SU-DHL-6 (cell line): ENCODE measurements around the gene GMPS.

Source experiments
- H2AFZ ChIP-seq: fragments of 200-600 bp; sonication (generic); 2 replicates; pipeline ENCODE4 v1.6.1; 2014; ENCODE audit warnings: low read depth, mild to moderate bottlenecking, moderate library complexity, mixed read lengths, antibody characterized with exemption, low read length; ENCODE audit not compliant: severe bottlenecking
- H3F3A ChIP-seq: fragments of 200-600 bp; shearing (Covaris generic); 2 replicates; pipeline ENCODE4 v1.6.0; 2016; ENCODE audit warnings: antibody characterized with exemption, mild to moderate bottlenecking; ENCODE audit not compliant: insufficient read depth
- H3K27ac ChIP-seq: fragments of 200-600 bp; sonication (generic); 2 replicates; pipeline ENCODE4 v1.5.1; 2016; ENCODE audit warnings: low read depth, mild to moderate bottlenecking, low read length, moderate library complexity, mixed read lengths
- H3K27me3 ChIP-seq: fragments of 200-600 bp; sonication (generic), shearing (Covaris generic); 2 replicates; pipeline ENCODE4 v1.6.0; 2014; ENCODE audit warnings: mild to moderate bottlenecking, low read length
- H3K36me3 ChIP-seq: fragments of 200-600 bp; sonication (generic); 2 replicates; pipeline ENCODE4 v1.6.1; 2014; ENCODE audit warnings: mild to moderate bottlenecking, low read length, mixed read lengths
- H3K4me2 ChIP-seq: fragments of 300-600, 200-600 bp; shearing (Covaris generic), sonication (generic); 2 replicates; pipeline ENCODE4 v1.6.0; 2014; ENCODE audit warnings: low read length, low read depth, mild to moderate bottlenecking; ENCODE audit not compliant: poor library complexity, severe bottlenecking
- H3K4me3 ChIP-seq: fragments of 200-600 bp; sonication (generic); 2 replicates; pipeline ENCODE4 v1.5.1; 2014; ENCODE audit warnings: antibody characterized with exemption, low read length, mild to moderate bottlenecking, mixed read lengths; ENCODE audit not compliant: insufficient read depth, poor library complexity, severe bottlenecking
- H3K79me2 ChIP-seq: fragments of 200-600 bp; sonication (generic); 2 replicates; pipeline ENCODE4 v1.6.1; 2014; ENCODE audit warnings: mild to moderate bottlenecking, low read length, moderate library complexity; ENCODE audit not compliant: insufficient read depth
- H3K9ac ChIP-seq: fragments of 200-600 bp; sonication (generic); 2 replicates; pipeline ENCODE4 v1.7.0; 2014; ENCODE audit warnings: mild to moderate bottlenecking, low read length
- H3K9me2 ChIP-seq: fragments of 200-600 bp; sonication (generic); replicated peaks from 2 replicates; pipeline ENCODE4 v1.6.1; 2014; ENCODE audit warnings: low read length; ENCODE audit not compliant: insufficient read depth
- H3K9me3 ChIP-seq: fragments of 200-600 bp; sonication (generic); 2 replicates; pipeline ENCODE4 v1.6.1; 2014; ENCODE audit warnings: low read length, mixed read lengths; ENCODE audit not compliant: insufficient read depth
- H4K20me1 ChIP-seq: fragments of 200-600 bp; sonication (generic); 2 replicates; pipeline ENCODE4 v1.6.1; 2014; ENCODE audit warnings: low read depth, mild to moderate bottlenecking, antibody characterized with exemption, low read length, moderate library complexity, mixed read lengths
- CTCF ChIP-seq: fragments of 200-600 bp; sonication (generic); IDR thresholded peaks from one replicate; pipeline ENCODE4 v1.5.1; 2017; ENCODE audit warnings: antibody characterized with exemption, mild to moderate bottlenecking, low read length, moderate library complexity; ENCODE audit not compliant: insufficient read depth, poor library complexity, severe bottlenecking
- EZH2phosphoT487 ChIP-seq: fragments of 200-600 bp; sonication (generic), shearing (Covaris generic); conservative IDR thresholded peaks from 2 replicates; pipeline ENCODE4 v1.6.1; 2018; ENCODE audit warnings: mild to moderate bottlenecking, antibody characterized with exemption, low read length, moderate library complexity, mixed read lengths

Gene GMPS

GRCh38 chr3:155917781-155918180, 47.3 kb downstream of the GMPS start:
- Histone ChIP-seq H3K9ac (no peak overlapping the region), H3F3A (no peaks in the 10 kb centered on the region), H2AFZ (no peak overlapping the region), H3K27me3 (no peaks in the 10 kb centered on the region), H3K9me2 (no peaks in the 10 kb centered on the region), H4K20me1 (no peaks in the 10 kb centered on the region), H3K36me3 (peaks cover 47% of the 10 kb centered on the region), H3K9me3 (no peaks in the 10 kb centered on the region), H3K4me3 (no peak overlapping the region), H3K27ac (no peak overlapping the region), H3K4me2 (no peak overlapping the region), H3K79me2 (no peaks in the 10 kb centered on the region)
- TF ChIP-seq EZH2phosphoT487 (no peak), CTCF (no peak)

- Histone ChIP-seq H2AFZ (no peak overlapping the region), H3K36me3 (peaks cover 57% of the 10 kb centered on the region)
- TF ChIP-seq EZH2phosphoT487 (no peak), CTCF (no peak)
Observed at GRCh38 chr3:155919728-155920127, 49.3 kb downstream of the GMPS start.

GRCh38 chr3:155921486-155921885, 51.0 kb downstream of the GMPS start:
- no peak overlapping the region for H3K4me2 ChIP-seq
- H2AFZ ChIP-seq = no peak overlapping the region
- no peaks in the 10 kb centered on the region for H3K9me2 ChIP-seq
- no peak overlapping the region for H3K9ac ChIP-seq
- no peaks in the 10 kb centered on the region for H3F3A ChIP-seq
- H3K9me3 ChIP-seq = no peaks in the 10 kb centered on the region
- no peak for TF ChIP-seq EZH2phosphoT487
- no peak for TF ChIP-seq CTCF
- no peak overlapping the region for H3K27ac ChIP-seq
- H3K4me3 ChIP-seq = no peak overlapping the region
- H3K79me2 ChIP-seq = no peaks in the 10 kb centered on the region
- peaks cover 62% of the 10 kb centered on the region for H3K36me3 ChIP-seq
- no peaks in the 10 kb centered on the region for H3K27me3 ChIP-seq
- H4K20me1 ChIP-seq = no peaks in the 10 kb centered on the region

More at GRCh38 chr3:155919728-155920127, 49.3 kb downstream of the GMPS start:
- Histone ChIP-seq H3K4me2 (no peak overlapping the region), H4K20me1 (no peaks in the 10 kb centered on the region), H3K9ac (no peak overlapping the region), H3K4me3 (no peak overlapping the region), H3K27me3 (no peaks in the 10 kb centered on the region), H3K9me2 (no peaks in the 10 kb centered on the region), H3K9me3 (no peaks in the 10 kb centered on the region), H3K27ac (no peak overlapping the region), H3F3A (no peaks in the 10 kb centered on the region), H3K79me2 (no peaks in the 10 kb centered on the region)

GRCh38 chr3:155934230-155934629, 63.8 kb downstream of the GMPS start:
- Histone ChIP-seq H3K27ac (no peak overlapping the region), H3K4me3 (no peak overlapping the region), H3F3A (no peaks in the 10 kb centered on the region), H2AFZ (no peak overlapping the region), H3K36me3 (peaks cover 51% of the 10 kb centered on the region), H3K27me3 (no peaks in the 10 kb centered on the region), H4K20me1 (no peaks in the 10 kb centered on the region), H3K4me2 (no peak overlapping the region), H3K9me2 (no peaks in the 10 kb centered on the region), H3K9me3 (no peaks in the 10 kb centered on the region), H3K79me2 (no peaks in the 10 kb centered on the region), H3K9ac (no peak overlapping the region)
- TF ChIP-seq CTCF (no peak), EZH2phosphoT487 (no peak)
